Lower lobe of right lung (tissue), 2 donors: ENCODE data around the gene PGAP3. TPM values are rescaled to one million over a fixed set of nuclear protein-coding genes. Genes with fewer than 3 reads are reported as not detected.

Experiments used
- ATAC-seq, 2 donors: fragments of 200-7000 bp; cut with Tn5 transposase; one replicate each; pipeline ENCODE4 v1.9.1; 2020 to 2022; ENCODE audit warnings: mild to moderate bottlenecking in 2 of 2, moderate library complexity in 2 of 2
- DNase-seq: peaks from one replicate; pipeline ENCODE4 v3.0.0-alpha.2; 2020
- H3K27ac ChIP-seq: fragments of 200-600 bp; one replicate; pipeline ENCODE4 v1.8.0; 2022
- H3K27me3 ChIP-seq: fragments of 200-600 bp; one replicate; pipeline ENCODE4 v1.8.0; 2022; ENCODE audit warnings: low read depth
- H3K36me3 ChIP-seq: fragments of 200-600 bp; one replicate; pipeline ENCODE4 v1.8.0; 2022; ENCODE audit warnings: mild to moderate bottlenecking
- H3K4me1 ChIP-seq: fragments of 200-600 bp; one replicate; pipeline ENCODE4 v1.8.0; 2022
- H3K4me3 ChIP-seq: fragments of 200-600 bp; one replicate; pipeline ENCODE4 v1.8.0; 2022; ENCODE audit warnings: mild to moderate bottlenecking
- H3K9me3 ChIP-seq: fragments of 200-600 bp; one replicate; pipeline ENCODE4 v1.8.0; 2022
- CTCF ChIP-seq: fragments of 200-600 bp; IDR thresholded peaks from one replicate; pipeline ENCODE4 v1.8.0; 2022; ENCODE audit warnings: antibody characterized with exemption, mild to moderate bottlenecking
- intact Hi-C: fragments of 100-400 bp; cut with DNase I; formaldehyde crosslinking; loops from one replicate; pipeline ENCODE4 v1.11.0; 2022
- total RNA-seq: library from RNA; stranded (reverse); fragmentation: NEBNext Ultra II Directional; extraction: Animal tissue kit (Norgen Biotek cat#: 25700); gene quantifications from one replicate; pipeline ENCODE4 v1.2.1, GENCODE V29; 2021
- donor health status: DM: no; HTN: yes; CAD: no; lungs with severe emphysema.

Gene PGAP3
- total RNA-seq, 1 donor from 2014 or later: 20.7 TPM

GRCh38 chr17:39704821-39705551, 17.1 kb upstream of the PGAP3 start:
- DNase-seq (no peak), ATAC-seq (peak; percentile 21 to 28)
- intact Hi-C loops: no loop called here
- Histone ChIP-seq H3K4me1 (peaks cover 62% of the 10 kb centered on the region), H3K36me3 (peaks cover 32% of the 10 kb centered on the region), H3K9me3 (no peaks in the 10 kb centered on the region), H3K27me3 (peaks cover 5% of the 10 kb centered on the region), H3K4me3 (no peak overlapping the region), H3K27ac (peak overlapping the region; percentile 76)
- peak; percentile 23 for TF ChIP-seq CTCF

- H3K36me3 ChIP-seq: peaks cover 23% of the 10 kb centered on the region
- ATAC-seq: no peak
- H3K27me3 ChIP-seq: peaks cover 12% of the 10 kb centered on the region
- H3K9me3 ChIP-seq: no peaks in the 10 kb centered on the region
- intact Hi-C loops: no loop called here
- H3K4me1 ChIP-seq: peaks cover 70% of the 10 kb centered on the region
- H3K4me3 ChIP-seq: no peak overlapping the region
- H3K27ac ChIP-seq: no peak overlapping the region
- no peak for DNase-seq
- TF ChIP-seq CTCF: no peak
Measured at GRCh38 chr17:39703913-39704312, 16.1 kb upstream of the PGAP3 start.

GRCh38 chr17:39702901-39703893, 15.3 kb upstream of the PGAP3 start:
- no peak for DNase-seq
- Histone ChIP-seq H3K27me3 (peaks cover 12% of the 10 kb centered on the region), H3K9me3 (no peaks in the 10 kb centered on the region), H3K4me3 (no peak overlapping the region), H3K36me3 (peaks cover 16% of the 10 kb centered on the region), H3K4me1 (peaks cover 70% of the 10 kb centered on the region), H3K27ac (no peak overlapping the region)
- TF ChIP-seq CTCF: no peak
- ATAC-seq: peak in 1 of 2 donors; percentile 18
- intact Hi-C loops: no loop called here

GRCh38 chr17:39701784-39702422, 14.0 kb upstream of the PGAP3 start:
- Histone ChIP-seq H3K27me3 (peaks cover 12% of the 10 kb centered on the region), H3K4me3 (peak overlapping the region; percentile 86), H3K4me1 (peaks cover 62% of the 10 kb centered on the region), H3K27ac (no peak overlapping the region), H3K36me3 (peaks cover 3% of the 10 kb centered on the region), H3K9me3 (no peaks in the 10 kb centered on the region)
- TF ChIP-seq CTCF: no peak
- DNase-seq (no peak), ATAC-seq (no peak)
- intact Hi-C loops: no loop called here
